Left lobe of liver (tissue), 2 donors: ENCODE data around the gene HPGDS. TPM values are rescaled to one million over a fixed set of nuclear protein-coding genes. Genes with fewer than 3 reads are reported as not detected.
"Not testable (repeated sequence)": the region's sequence is repeated elsewhere in the genome, so short reads cannot be mapped to it uniquely, and the experiment has no call there.

Experiments used
- ATAC-seq: fragments of 200-7000 bp; cut with Tn5 transposase; one replicate; pipeline ENCODE4 v1.9.1; 2020; ENCODE audit warnings: mild to moderate bottlenecking, moderate library complexity
- DNase-seq: peaks from one replicate; pipeline ENCODE4 v3.0.0-alpha.2; 2020; ENCODE audit warnings: low spot score
- total RNA-seq: library from RNA; stranded (reverse); gene quantifications from one replicate; pipeline ENCODE4 v1.2.1, GENCODE V29; 2021
- donor health status: DM: no; HTN: no; CAD: no; lungs with moderate emphysema.
- donor health status: DM: no; HTN: yes; CAD: no.

HPGDS gene
- total RNA-seq = 0.10 TPM

- ATAC-seq (peak; percentile 23), DNase-seq (no peak)
These were observed at the start of gene HPGDS for GRCh38 chr4:94342694-94343093. Gene HPGDS, minus strand, starts transcription at chr4:94342836. Its CDS starts 8,207 bp downstream, at chr4:94334629.

DNA sequence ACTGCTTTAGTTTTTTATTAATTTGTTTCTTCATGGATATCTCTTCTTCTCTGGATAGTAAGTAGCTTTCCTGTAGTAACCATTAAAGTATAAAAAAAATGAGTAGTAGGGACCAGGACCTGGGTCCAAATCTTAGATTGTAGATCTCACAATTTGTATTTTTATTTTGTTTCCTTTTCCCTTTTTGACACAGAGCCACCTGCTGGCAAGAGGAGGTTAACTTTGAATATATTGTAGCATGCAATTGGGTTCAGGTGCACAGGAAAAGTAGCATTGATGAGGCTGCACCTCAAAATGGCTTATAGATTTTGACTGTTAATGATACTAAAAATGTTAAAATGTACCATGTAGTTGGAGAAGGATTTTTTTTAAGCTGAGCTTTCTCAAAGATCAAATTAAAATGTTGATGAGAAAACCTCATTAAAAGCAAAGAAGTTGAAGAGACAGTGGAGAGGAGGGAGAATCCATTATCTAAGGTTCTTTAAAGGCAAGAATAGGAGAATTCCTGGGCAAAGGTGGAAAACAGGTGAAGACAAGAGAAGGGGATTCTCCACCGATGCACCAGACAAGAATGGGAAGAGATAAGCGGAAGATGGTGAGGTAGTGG is 48.3 kb upstream of the HPGDS start:
- peak; percentile 63 for ATAC-seq
- DNase-seq = no peak

DNA sequence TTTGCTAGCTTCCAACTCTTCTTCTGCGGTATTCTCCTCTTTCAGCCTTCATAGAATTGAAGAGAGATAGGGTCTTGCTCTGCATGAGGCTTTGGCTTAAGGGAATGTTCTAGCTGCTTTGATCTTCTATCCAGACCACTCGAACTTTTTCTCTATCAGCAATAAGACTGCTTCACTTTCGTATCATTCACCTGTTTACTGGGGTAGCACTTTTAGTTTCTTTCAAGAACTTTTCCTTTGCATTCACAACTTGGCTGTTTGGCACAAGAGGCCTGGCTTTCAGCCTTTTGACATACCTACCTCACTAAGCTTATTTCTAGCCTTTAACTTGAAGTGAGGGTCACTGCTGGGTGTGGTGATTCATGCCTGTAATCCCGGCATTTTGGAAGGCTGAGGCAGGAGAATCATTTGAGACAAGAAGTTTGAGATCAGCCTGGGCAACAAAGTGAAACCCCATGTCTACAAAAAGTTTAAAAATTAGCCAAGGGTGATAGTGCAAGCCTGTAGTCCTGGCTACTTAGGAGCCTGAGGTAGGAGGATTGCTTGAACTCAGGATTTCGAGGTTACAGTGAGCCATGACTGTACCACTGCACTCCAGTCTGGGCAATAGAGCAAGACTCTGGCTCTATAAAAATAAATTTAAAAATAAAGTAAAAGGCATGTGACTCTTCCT is 47.1 kb upstream of the HPGDS start:
- ATAC-seq = peak; percentile 65

GRCh38 chr4:94387965-94388364 is 45.3 kb upstream of the HPGDS start:
- DNase-seq = not testable (repeated sequence)

More for the DNA sequence above, 47.1 kb upstream of the HPGDS start:
- no peak for DNase-seq

DNA sequence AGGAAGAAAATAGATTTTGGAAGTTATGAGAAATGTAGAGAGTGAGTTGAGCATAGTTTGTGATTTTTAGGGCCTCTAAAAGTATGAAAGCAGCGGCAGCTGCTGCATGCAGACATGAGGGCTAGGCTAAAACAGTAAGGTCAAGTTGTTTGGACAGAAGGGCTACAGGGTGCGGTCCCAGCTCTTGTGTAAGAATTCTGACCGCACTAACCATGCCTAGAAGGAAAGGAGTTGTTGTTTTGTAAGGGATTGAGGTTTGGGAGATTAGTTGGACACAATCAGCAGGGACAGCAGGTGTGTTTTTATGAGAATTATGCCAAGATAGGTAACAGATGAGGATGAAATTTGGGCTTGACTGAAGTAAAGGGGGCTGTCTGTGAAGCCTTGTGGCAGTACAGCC is 42.8 kb upstream of the HPGDS start:
- not testable (repeated sequence) for DNase-seq, ATAC-seq

More at GRCh38 chr4:94387965-94388364, 45.3 kb upstream of the HPGDS start:
- ATAC-seq = not testable (repeated sequence)

- ATAC-seq, DNase-seq: not testable (repeated sequence)
These were observed 40.3 kb upstream of the HPGDS start for GRCh38 chr4:94382891-94383290.

GRCh38 chr4:94378047-94378446 is 35.4 kb upstream of the HPGDS start:
- DNase-seq (no peak), ATAC-seq (no peak)

DNA sequence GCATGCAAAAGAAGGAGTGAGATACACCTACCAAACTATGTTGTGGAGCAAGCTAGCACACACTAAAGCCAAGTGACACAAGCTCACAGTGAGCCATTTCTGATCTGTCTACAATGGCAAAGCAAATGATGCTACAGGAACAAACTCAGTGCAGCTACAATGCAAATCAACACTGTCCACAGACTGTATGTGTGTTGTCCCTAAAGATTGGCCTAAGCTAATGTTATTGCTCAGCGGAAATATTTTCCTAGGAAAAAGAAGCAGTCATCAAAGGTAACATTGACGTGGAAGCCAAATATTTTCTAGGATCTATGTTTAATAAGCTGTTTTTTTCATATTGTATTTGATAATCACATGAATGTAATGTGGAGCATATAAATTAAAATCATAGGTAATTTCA is 34.7 kb upstream of the HPGDS start:
- ATAC-seq (no peak), DNase-seq (no peak)

DNA sequence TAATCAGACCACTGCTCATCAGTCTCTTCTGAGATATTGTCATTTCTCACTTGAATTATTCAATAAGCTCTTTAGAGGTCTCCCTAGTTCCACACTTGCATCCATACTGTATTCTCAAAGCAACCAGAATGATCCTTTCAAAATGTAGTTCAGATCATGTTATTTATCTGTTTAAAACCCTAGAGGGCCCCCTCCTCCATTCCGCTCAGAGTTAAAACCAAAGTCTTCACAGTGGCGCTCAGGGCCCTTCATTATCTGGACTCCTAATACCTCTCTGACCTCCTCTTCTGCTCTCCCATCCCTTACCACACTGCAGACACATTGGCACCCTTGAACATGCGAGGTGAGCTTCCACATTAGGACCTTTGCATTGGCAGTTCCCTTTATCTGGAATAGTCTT is 32.7 kb upstream of the HPGDS start:
- ATAC-seq (no peak), DNase-seq (no peak)

DNA sequence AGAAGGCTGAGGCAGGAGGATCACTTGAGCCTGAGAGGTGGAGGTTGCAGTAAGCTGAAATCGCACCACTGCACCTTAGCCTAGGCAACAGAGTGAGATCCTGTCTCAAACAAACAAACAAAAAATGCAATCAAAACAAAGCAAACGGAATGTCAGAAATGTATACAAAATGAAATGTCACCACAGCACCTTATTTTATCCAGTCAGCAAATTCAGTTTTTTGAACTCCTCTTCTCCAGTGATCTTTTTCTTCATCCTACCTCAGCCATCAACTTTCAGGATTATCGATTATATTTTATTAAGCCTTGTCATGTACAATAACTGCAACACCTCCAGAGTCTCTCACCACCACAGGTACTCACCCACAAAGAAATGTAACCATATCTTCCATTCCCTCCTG is 31.1 kb upstream of the HPGDS start:
- no peak for ATAC-seq

DNA sequence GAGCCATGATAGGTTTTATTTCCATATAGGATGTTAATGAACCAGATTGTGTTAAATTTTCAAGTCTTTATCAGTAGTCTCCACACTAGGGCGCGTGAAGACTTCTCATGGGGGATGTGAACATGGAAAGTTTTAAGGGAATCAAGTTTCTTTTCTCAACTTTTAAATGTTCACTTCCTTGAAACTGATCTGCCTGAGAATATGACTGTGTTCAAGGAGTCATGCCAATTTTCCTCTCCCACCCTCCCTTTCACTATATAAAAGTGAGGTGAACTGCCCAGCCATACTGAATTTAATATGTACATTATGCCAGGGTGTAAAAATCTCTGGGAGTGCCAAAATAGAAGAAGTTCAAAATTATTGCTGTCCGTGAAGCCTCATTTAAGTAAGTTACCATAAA is 30.4 kb upstream of the HPGDS start:
- DNase-seq (no peak), ATAC-seq (no peak)

More for the DNA sequence above, 31.1 kb upstream of the HPGDS start:
- DNase-seq = no peak

DNA sequence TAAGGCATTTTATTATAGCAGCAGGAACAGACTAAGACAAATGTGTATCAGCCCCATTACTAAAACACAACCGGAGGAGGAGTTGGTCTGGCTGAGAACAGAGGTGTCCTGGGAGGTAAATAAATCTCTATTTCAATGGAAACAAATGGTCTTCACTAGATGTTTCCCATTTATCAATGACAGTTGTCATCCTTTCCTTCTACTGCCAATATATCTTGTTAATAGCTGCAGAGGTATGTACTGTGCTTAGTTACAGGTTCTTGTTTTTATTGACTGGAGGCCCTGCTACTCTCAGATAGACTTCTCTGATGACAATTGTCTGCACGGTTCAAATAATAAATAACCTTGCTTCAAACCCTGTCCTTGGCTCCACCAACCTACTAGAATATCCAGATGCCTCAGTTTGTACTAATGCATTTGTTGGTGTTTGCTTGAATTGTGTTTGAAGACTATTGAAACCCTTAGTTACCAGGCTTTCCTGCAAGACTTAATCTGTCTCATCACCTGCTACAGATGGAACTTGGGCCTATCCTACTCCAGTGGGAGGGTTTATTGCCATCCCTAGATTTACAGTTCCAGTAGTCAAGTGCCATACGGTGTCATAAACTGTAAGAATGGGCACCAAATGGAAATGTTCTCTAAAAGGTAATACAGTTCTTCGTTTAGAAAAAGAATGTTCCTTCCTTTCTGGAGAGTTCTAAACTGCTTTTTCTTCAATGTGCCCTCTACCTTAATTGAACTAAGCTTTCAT is 29.8 kb upstream of the HPGDS start:
- no peak for ATAC-seq
- DNase-seq = no peak

DNA sequence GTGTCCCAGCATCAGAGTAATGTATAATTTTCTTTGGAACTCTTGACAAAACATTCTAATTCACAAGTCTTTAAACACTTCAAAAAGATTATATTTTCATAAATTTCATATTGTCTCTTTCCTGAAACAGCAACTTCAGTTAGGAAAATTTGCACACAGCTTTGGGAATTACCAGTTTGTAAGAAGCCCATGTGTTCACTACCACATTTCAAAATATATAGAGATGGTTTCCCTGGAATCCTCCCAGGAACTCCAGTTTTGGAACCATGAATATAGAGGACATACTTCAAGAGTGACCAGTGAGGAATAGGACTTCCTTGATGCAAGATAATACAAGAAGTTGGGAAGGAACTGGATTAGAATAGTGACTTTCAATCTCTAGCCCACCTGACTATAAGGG is 28.7 kb upstream of the HPGDS start:
- no peak for DNase-seq
- no peak for ATAC-seq

- ATAC-seq = no peak
- DNase-seq = no peak
These were observed 28.1 kb upstream of the HPGDS start for GRCh38 chr4:94370533-94371254.

DNA sequence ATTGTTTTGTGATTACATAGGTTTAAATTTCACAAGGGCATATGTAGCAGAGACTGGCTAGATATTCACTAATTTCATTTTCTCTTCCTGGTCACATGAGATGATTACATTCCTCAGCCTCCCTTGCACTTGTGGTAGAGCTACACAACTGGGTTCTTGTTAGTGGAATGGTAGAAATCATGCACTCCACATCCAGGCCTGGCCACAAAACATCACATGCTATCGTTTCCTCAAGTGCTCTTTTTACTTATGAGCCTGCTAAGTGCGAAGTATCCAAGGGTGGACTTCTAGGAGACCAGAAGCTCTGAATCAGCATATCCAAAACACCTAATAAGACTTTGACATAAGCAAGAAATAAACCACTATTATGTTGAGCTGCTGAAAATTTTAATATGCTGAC is 26.4 kb upstream of the HPGDS start:
- DNase-seq = no peak
- ATAC-seq = no peak

DNA sequence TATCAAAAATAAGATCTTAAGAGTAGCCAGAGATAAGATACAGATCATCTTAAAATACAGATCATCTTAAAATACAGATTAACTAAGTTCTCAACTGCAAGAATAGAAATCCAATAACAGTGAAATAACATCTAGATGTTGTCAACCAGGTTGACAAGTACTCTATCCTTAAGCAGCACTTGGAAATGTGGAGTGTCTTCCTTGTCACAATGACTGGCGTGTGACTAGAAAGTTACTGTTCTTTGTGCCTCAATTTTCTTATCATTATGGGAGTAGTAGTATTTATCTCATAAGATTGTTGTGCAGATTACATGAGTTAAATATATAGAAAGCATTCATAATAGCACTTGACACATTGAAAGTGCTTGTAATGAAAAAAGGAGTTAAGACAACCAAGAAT is 25.8 kb upstream of the HPGDS start:
- ATAC-seq (no peak), DNase-seq (no peak)

- ATAC-seq (no peak), DNase-seq (no peak)
These were observed 22.7 kb upstream of the HPGDS start for GRCh38 chr4:94365304-94365703.

DNA sequence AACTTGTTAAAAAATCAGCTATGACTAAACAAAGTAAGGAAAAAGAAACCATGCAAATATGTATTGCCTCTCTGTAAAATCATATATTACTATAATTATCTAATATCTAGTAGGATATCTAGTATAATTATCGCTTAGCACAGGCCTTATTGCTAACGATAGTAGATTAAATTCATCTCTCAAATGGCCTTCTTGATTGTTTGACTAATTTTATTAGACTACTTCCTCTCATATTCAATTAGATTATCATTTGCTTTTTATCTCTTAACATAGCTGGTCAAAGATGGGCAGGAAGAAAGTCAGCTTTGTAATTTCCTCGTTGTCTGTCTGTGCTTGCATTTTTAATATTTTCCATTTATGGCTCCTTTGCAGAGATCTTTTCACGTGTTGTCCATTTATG is 21.9 kb upstream of the HPGDS start:
- DNase-seq (no peak), ATAC-seq (no peak)

GRCh38 chr4:94363136-94363655 is 20.6 kb upstream of the HPGDS start:
- no peak for ATAC-seq
- no peak for DNase-seq

DNA sequence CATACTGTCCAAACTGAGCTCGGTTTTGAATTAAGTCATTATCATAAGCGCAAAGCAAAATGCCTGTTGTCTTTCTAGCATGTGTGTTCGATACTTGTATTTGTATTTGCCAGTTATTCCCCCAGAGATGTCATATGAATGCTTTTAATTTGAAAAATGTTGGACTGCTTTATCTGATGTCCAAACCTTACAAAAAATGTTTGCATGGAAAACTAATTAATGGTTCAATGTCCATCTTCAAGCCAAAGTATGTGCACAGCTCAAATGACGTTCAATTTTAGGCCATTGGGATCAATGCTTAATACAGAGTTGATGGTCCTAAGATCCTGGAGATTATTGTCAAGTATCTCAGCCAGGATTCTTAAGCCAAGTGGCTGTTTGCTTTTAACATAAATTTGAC is 17.2 kb upstream of the HPGDS start:
- ATAC-seq (no peak), DNase-seq (no peak)

DNA sequence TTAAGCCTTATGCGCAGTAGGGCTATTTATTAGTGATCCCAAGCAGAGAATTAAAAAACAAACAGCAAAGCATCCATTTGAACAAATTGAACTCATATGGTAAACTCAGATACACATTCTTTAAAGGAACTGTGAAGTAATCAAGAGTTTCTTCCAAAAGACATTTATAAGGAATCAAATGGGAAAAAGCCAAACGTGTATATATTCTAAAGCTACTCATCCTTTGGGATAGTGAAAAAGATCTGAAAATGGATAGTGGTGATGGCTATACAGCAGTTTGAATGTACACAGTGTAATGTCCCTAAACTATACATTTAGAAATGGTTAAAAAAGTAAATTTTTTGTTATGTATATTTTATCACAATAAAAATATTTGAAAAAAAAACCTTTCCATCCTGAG is 16.6 kb upstream of the HPGDS start:
- DNase-seq (no peak), ATAC-seq (no peak)
